A673 (cell line): Measurements from ENCODE around the gene KLHDC9. TPM values are rescaled to one million over a fixed set of nuclear protein-coding genes. Genes with fewer than 3 reads are reported as not detected.

Experiments used
- BruUV-seq: library from RNA; stranded (reverse); fragments of 400-500 nt; replicated peaks from 2 replicates; lab custom pipeline; 2021; lab: Mats Ljungman, UMichigan
- CTCF ChIA-PET: fragments of 300-600 bp; sonication (Branson Sonifier 250); formaldehyde crosslinking; loops from one replicate; lab custom pipeline; 2022; ENCODE audit warnings: antibody characterized with exemption; lab: Charles Lee
- POLR2A ChIA-PET: fragments of 300-600 bp; sonication (Branson Sonifier 250); formaldehyde crosslinking; loops from one replicate; lab custom pipeline; 2022; ENCODE audit warnings: antibody characterized with exemption; ENCODE audit not compliant: low non-redundant PET; lab: Charles Lee
- DNase-seq: peaks from one replicate; pipeline ENCODE4 v3.0.0-alpha.2; 2015; ENCODE audit warnings: low spot score
- H3K27ac ChIP-seq: fragments of 200-600 bp; sonication (generic); 2 replicates; pipeline ENCODE4 v1.5.1; 2016; ENCODE audit warnings: mixed run types, low read depth, mild to moderate bottlenecking, mixed read lengths, antibody characterized with exemption, low read length; ENCODE audit not compliant: poor library complexity, severe bottlenecking
- H3K27me3 ChIP-seq: fragments of 200-600 bp; sonication (generic); replicated peaks from 2 replicates; pipeline ENCODE4 v1.6.1; 2017; ENCODE audit warnings: mixed run types, low read depth, mild to moderate bottlenecking, mixed read lengths, antibody characterized with exemption, low read length; ENCODE audit not compliant: insufficient read depth, poor library complexity
- H3K36me3 ChIP-seq: fragments of 200-600 bp; sonication (generic); 2 replicates; pipeline ENCODE4 v1.6.1; 2016; ENCODE audit warnings: mixed run types, mild to moderate bottlenecking, mixed read lengths, antibody characterized with exemption, low read length; ENCODE audit not compliant: insufficient read depth, poor library complexity, severe bottlenecking
- H3K4me1 ChIP-seq: fragments of 200-600 bp; sonication (generic); 2 replicates; pipeline ENCODE4 v1.6.1; 2017; ENCODE audit warnings: mixed run types, mild to moderate bottlenecking, mixed read lengths, antibody characterized with exemption, low read length; ENCODE audit not compliant: insufficient read depth, poor library complexity, severe bottlenecking
- H3K4me3 ChIP-seq: fragments of 200-600 bp; sonication (generic); 2 replicates; pipeline ENCODE4 v1.5.1; 2016; ENCODE audit warnings: low read depth, mixed run types, mild to moderate bottlenecking, mixed read lengths, low read length; ENCODE audit not compliant: poor library complexity, severe bottlenecking
- H3K9me3 ChIP-seq: fragments of 200-600 bp; sonication (generic); 2 replicates; pipeline ENCODE4 v1.6.1; 2016; ENCODE audit warnings: mixed run types, low read depth, mild to moderate bottlenecking, mixed read lengths, antibody characterized with exemption, low read length; ENCODE audit not compliant: poor library complexity, severe bottlenecking
- EZH2 ChIP-seq: fragments of 200-600 bp; sonication (generic); IDR thresholded peaks from 2 replicates; pipeline ENCODE4 v1.6.1; 2017; ENCODE audit warnings: borderline replicate concordance, low read depth, mild to moderate bottlenecking, mixed read lengths, antibody characterized with exemption, low read length; ENCODE audit not compliant: poor library complexity, severe bottlenecking
- intact Hi-C: fragments of 100-400 bp; cut with micrococcal nuclease; formaldehyde crosslinking; loops from one replicate; pipeline ENCODE4 v1.10.0; 2022; ENCODE audit not compliant: unreplicated experiment
- total RNA-seq: library from RNA; stranded (reverse); gene quantifications from 2 replicates; pipeline ENCODE4 v1.2.3, GENCODE V29; 2021
- TF ChIP-seq, protein P1 (sequence below): fragments of 300-800, 200-600 bp; sonication (generic); conservative IDR thresholded peaks from 2 replicates; pipeline ENCODE4 v1.5.1; 2017; ENCODE audit warnings: low read depth, mild to moderate bottlenecking, antibody characterized with exemption, low read length, moderate library complexity, mixed read lengths

The KLHDC9 gene
- total RNA-seq, 1 experiment from 2014 or later: 1.7 TPM

DNA sequence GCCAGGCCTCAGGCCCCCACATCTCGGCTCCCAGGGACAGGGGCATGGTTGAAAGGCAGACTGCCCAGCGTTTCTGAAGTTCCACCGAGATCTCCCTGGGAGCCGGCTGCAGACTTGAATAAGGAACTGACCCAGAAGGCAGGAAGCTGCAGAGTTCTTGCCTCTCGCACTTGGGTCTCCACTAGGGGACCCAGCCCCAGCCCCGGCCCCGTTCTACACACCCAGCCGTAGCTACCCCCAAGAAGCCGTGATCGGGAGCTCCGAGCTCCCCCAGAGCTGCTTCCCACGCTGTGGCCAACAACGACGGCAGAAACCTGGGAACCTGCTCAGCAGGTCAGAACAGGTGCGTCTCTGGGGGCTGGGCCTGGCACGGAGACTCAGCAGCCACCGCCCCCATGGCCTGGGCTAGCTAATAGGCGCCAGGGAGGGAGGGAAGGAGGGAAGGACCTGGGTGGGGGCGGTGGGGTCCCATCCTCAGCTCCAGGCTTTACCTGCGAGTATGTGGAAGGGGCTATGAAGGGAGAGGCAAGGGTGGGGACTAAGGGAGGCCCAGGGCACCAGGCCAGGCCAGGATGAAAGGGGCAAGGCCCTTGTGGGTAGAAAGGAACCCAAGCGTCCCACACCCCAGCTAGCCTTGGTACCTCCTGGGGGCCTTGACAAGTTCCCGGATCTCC lies 8.8 kb upstream of the KLHDC9 start, which contains the start of gene NECTIN4:
NECTIN4 (minus strand) TSS at position 308 of the 674 bp plus-strand sequence; CDS start at position 46, 262 bp downstream.
- intact Hi-C loops: no loop called here
- Histone ChIP-seq H3K27me3 (no peaks in the 10 kb centered on the region), H3K4me3 (no peak within 1 kb of the TSS), H3K4me1 (no peaks in the 10 kb centered on the region), H3K9me3 (no peaks in the 10 kb centered on the region), H3K27ac (no peak within 1 kb of the TSS), H3K36me3 (no peaks in the 10 kb centered on the region)
- no peak for TF ChIP-seq EZH2
- TF ChIP-seq, protein P1, sequence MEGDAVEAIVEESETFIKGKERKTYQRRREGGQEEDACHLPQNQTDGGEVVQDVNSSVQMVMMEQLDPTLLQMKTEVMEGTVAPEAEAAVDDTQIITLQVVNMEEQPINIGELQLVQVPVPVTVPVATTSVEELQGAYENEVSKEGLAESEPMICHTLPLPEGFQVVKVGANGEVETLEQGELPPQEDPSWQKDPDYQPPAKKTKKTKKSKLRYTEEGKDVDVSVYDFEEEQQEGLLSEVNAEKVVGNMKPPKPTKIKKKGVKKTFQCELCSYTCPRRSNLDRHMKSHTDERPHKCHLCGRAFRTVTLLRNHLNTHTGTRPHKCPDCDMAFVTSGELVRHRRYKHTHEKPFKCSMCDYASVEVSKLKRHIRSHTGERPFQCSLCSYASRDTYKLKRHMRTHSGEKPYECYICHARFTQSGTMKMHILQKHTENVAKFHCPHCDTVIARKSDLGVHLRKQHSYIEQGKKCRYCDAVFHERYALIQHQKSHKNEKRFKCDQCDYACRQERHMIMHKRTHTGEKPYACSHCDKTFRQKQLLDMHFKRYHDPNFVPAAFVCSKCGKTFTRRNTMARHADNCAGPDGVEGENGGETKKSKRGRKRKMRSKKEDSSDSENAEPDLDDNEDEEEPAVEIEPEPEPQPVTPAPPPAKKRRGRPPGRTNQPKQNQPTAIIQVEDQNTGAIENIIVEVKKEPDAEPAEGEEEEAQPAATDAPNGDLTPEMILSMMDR: no peak
- ChIA-PET POLR2A (no interaction called here), CTCF (no interaction called here)
- DNase-seq: no peak
- no TSS peak for BruUV-seq

DNA sequence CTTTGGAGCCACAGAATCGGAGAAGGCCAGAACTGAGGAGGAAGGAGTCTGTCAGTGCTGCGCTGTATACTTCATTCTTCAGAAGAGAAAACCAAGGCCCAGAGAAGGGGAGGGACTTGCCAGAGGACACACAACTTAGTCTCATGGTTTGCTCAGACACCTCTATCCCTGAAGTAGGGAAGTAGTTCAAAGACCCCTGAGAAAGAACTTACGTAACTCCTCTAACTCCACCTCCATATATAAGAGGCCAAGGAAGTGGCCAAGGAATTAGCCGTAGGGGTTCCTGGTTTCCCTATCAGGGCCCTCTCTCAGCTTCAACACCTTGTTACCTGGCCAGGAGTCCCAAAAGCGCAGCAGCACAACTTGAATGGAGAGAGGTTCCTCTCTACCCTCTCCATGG lies 8.2 kb upstream of the KLHDC9 start:
- H3K4me3 ChIP-seq: no peak overlapping the region
- H3K27me3 ChIP-seq: no peaks in the 10 kb centered on the region
- H3K4me1 ChIP-seq: no peaks in the 10 kb centered on the region
- no peak overlapping the region for H3K27ac ChIP-seq
- TF ChIP-seq, protein P1: no peak
- no peak for TF ChIP-seq EZH2
- H3K9me3 ChIP-seq: no peaks in the 10 kb centered on the region
- no peaks in the 10 kb centered on the region for H3K36me3 ChIP-seq
- intact Hi-C loops: loop anchor here (5.0 to 10.0 kb wide), 2 partner anchors 43 to 365 kb away; partner anchors contain the start of gene USF1
- no peak for DNase-seq
- BruUV-seq: no TSS peak
- POLR2A ChIA-PET: no interaction called here
- CTCF ChIA-PET: no interaction called here

DNA sequence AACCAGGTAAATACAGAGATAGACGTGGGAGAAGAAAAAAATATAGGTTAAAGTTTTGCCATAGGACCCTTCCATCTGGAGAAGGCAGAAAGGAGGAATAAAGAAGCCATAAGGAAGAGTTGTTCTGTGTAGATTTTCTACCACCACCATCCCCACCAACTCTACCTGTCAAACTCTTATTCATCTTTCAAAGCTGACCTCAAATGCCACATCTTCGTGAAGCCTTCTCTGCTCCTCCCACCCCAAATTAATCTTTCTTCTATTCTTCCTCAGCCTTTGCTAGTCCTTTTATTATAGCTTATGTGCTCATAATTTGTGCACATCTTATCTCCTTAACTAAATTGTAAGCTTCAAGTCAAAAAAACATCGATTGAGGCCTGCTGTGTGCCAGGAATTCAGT lies 7.5 kb upstream of the KLHDC9 start:
- intact Hi-C loops: loop anchor here (5.0 to 10.0 kb wide), 2 partner anchors 43 to 366 kb away; partner anchors contain the start of gene USF1
- no peak overlapping the region for H3K27ac ChIP-seq
- H3K4me1 ChIP-seq: no peaks in the 10 kb centered on the region
- CTCF ChIA-PET: no interaction called here
- BruUV-seq: no TSS peak
- no peak for TF ChIP-seq EZH2
- TF ChIP-seq, protein P1: no peak
- H3K9me3 ChIP-seq: no peaks in the 10 kb centered on the region
- H3K27me3 ChIP-seq: no peaks in the 10 kb centered on the region
- H3K36me3 ChIP-seq: no peaks in the 10 kb centered on the region
- no peak for DNase-seq
- no peak overlapping the region for H3K4me3 ChIP-seq
- POLR2A ChIA-PET: no interaction called here
